Measurements from ENCODE around the gene ACOT11. TPM values are rescaled to one million over a fixed set of nuclear protein-coding genes. Genes with fewer than 3 reads are reported as not detected.

The ACOT11 gene
- total and polyA plus RNA-seq, 8 donors = 5.5 to 87.0 (median 19.6) TPM

GRCh38 chr1:54593571-54594160 lies 45.6 kb downstream of the ACOT11 start:
- 86 to 93% (median 92%) methylated on average over 7 to 10 of the region's 10 CpGs for WGBS, 5 donors
- Histone ChIP-seq H3K27me3 (no peaks in the 10 kb centered on the region), H3K4me1 (no peaks in the 10 kb centered on the region), H3K36me3 (peaks cover 15 to 80% (median 59%) of the 10 kb centered on the region in 4 donors), H3K4me3 (no peak overlapping the region), H3K9me3 (no peaks in the 10 kb centered on the region), H3K27ac (no peak overlapping the region)
- no peak for DNase-seq
- intact Hi-C loops (cut with DNase I; ENCODE audit: low total_unique reads) = no loop called here
- TF ChIP-seq EP300 (IDR thresholded peaks at IDR 0.05) (no peak), POLR2AphosphoS5 (IDR thresholded peaks at IDR 0.05) (no peak), POLR2A (IDR thresholded peaks at IDR 0.05) (no peak), CTCF (IDR thresholded peaks at IDR 0.05) (no peak)

GRCh38 chr1:54594463-54594862 lies 46.4 kb downstream of the ACOT11 start:
- intact Hi-C loops (cut with DNase I; ENCODE audit: low total_unique reads) = no loop called here
- TF ChIP-seq EP300 (IDR thresholded peaks at IDR 0.05) = no peak
- no peak for TF ChIP-seq POLR2AphosphoS5 (IDR thresholded peaks at IDR 0.05)
- no peak for TF ChIP-seq POLR2A (IDR thresholded peaks at IDR 0.05)
- TF ChIP-seq CTCF (IDR thresholded peaks at IDR 0.05) = no peak
- Histone ChIP-seq H3K27ac (no peak overlapping the region), H3K27me3 (no peaks in the 10 kb centered on the region), H3K9me3 (no peaks in the 10 kb centered on the region), H3K4me3 (no peak overlapping the region), H3K36me3 (peaks cover 15 to 80% (median 61%) of the 10 kb centered on the region in 4 donors), H3K4me1 (no peaks in the 10 kb centered on the region)
- 91 to 97% (median 96%) methylated on average over 11 to 16 of the region's 16 CpGs for WGBS, 5 donors
- DNase-seq = no peak

- DNase-seq = no peak
- no peak overlapping the region for H3K27ac ChIP-seq
- H3K4me1 ChIP-seq = no peaks in the 10 kb centered on the region
- intact Hi-C loops (cut with DNase I; ENCODE audit: low total_unique reads) = no loop called here
- no peak for TF ChIP-seq POLR2AphosphoS5 (IDR thresholded peaks at IDR 0.05)
- H3K4me3 ChIP-seq = no peak overlapping the region
- H3K27me3 ChIP-seq = no peaks in the 10 kb centered on the region
- WGBS, 5 donors = 85 to 97% (median 92%) methylated on average over 3 of the region's 3 CpGs
- H3K9me3 ChIP-seq = no peaks in the 10 kb centered on the region
- H3K36me3 ChIP-seq = peaks cover 15 to 89% (median 68%) of the 10 kb centered on the region in 4 donors
Measured at GRCh38 chr1:54595956-54596498, 48.0 kb downstream of the ACOT11 start.

GRCh38 chr1:54596756-54597155 lies 48.7 kb downstream of the ACOT11 start:
- Histone ChIP-seq H3K4me3 (no peak overlapping the region), H3K9me3 (no peaks in the 10 kb centered on the region), H3K27ac (no peak overlapping the region), H3K27me3 (no peaks in the 10 kb centered on the region), H3K36me3 (peaks cover 15 to 89% (median 75%) of the 10 kb centered on the region in 4 donors), H3K4me1 (no peaks in the 10 kb centered on the region)
- intact Hi-C loops (cut with DNase I; ENCODE audit: low total_unique reads) = no loop called here
- 85 to 97% (median 87%) methylated on average over 3 of the region's 3 CpGs for WGBS, 5 donors
- TF ChIP-seq POLR2A (IDR thresholded peaks at IDR 0.05) = no peak
- TF ChIP-seq POLR2AphosphoS5 (IDR thresholded peaks at IDR 0.05) = no peak
- no peak for DNase-seq

- no peak for DNase-seq
- intact Hi-C loops (cut with DNase I; ENCODE audit: low total_unique reads) = no loop called here
- H3K27ac ChIP-seq = no peak overlapping the region
- no peaks in the 10 kb centered on the region for H3K9me3 ChIP-seq
- H3K4me3 ChIP-seq = no peak overlapping the region
- 75 to 89% (median 88%) methylated on average over 3 of the region's 3 CpGs for WGBS, 5 donors
- H3K36me3 ChIP-seq = peaks cover 15 to 90% (median 79%) of the 10 kb centered on the region in 4 donors
- no peak for TF ChIP-seq CTCF (IDR thresholded peaks at IDR 0.05)
- TF ChIP-seq POLR2A (IDR thresholded peaks at IDR 0.05) = no peak
- no peak for TF ChIP-seq POLR2AphosphoS5 (IDR thresholded peaks at IDR 0.05)
- TF ChIP-seq EP300 (IDR thresholded peaks at IDR 0.05) = no peak
- no peaks in the 10 kb centered on the region for H3K4me1 ChIP-seq
- H3K27me3 ChIP-seq = no peaks in the 10 kb centered on the region
Measured at GRCh38 chr1:54597455-54598030, 49.5 kb downstream of the ACOT11 start.
